Calu3 (cell line): Measurements from ENCODE around the gene USP38. TPM values are rescaled to one million over a fixed set of nuclear protein-coding genes. Genes with fewer than 3 reads are reported as not detected.

Experiments
- total RNA-seq: library from RNA; stranded (reverse); gene quantifications from 2 replicates; pipeline ENCODE4 v1.2.3, GENCODE V29; 2022

USP38 gene
- total RNA-seq, 1 experiment from 2014 or later: 15.9 TPM

Other genes with a start within 250 kb of the USP38 start
- 8.8 and 13.4 TPM in 2 replicates for gene GAB1, start 152.0 kb downstream of the USP38 start, total RNA-seq